Measurements from ENCODE around the gene CLMN.
"Not testable (repeated sequence)": the region's sequence is repeated elsewhere in the genome, so short reads cannot be mapped to it uniquely, and the experiment has no call there.

CLMN gene

DNA sequence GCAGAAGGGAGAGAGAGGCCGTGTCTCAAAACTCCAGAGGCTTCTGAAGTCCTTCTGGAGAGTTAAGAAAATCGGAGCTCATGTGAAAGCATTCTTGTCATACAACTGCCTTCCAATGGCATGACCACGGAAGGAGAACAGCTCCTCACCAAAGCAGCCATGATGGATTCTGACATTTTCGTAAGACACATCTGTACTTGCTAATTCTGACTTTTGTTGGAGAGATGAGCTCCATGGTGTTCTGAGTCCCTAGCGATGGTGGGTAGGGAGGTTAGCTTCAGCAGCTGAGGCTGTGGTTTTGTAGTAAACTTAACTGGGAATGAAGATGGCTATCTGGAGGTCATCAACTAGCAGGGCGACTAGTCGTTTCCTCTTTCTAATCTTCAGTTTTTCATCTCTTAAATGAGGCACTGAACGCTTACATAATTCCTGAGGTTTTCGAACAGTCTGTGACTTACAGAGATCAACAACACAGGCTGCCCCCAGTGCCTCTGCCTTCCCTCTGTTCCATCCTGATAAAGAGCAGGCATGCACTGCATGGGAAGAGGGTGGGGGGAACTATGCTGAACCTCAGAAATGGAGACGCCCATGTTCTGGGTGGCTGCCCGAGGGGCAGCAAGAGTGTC lies 133.8 kb downstream of the CLMN start:
- DNase-seq = no peak

DNA sequence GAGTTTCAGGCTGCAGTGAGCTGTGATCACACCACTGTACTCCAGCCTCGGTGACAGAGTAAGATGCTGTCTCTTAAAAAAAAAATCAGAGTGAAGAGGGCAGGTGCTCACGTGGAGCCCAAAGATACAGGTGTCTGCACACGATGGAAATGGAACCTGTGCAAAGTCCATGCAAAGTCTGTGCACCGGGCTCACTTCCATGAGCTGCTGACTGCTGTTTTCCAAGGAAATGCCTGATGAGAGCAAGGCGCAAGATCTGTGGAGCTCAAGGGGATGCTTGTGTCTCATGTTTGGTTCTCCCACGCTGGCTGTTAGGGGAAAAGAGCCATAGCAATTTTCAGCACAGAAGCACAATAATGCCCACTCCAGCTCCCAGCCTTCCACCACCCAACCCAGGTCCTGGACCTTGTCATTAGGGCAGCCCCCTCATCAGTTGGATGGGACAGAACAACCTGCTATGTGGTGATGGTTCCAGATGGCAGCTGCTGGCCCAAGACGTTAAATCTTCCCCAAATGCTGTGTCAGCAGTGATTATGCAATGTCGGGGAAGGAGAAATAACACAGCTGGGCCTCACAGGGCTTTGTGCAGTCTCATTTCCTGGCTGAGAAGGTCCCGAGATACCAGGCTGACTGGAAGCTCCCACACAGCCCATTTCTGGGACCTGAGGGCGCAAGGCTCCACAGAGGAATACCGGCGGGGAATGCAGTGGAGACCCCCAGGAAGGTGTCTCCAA lies 134.5 kb downstream of the CLMN start:
- DNase-seq = no peak

DNA sequence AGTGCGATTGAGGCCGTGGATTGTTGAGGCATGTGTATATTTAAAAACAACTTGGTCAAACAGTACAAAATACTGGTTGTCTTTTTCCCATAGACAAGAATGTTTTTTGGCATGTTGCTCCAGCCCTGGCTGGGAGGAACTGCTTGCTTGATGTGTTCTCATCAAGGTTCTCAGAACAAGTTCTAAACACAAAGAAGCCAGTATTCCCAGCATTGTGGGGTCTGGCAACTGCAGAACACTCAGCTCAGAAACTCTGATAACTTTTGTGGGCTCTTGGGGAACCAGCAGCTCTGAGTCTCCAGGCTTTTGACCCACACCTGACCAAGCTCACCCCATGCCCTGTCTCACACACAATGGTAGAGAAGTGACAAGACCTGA lies 135.3 kb downstream of the CLMN start:
- no peak for DNase-seq

DNA sequence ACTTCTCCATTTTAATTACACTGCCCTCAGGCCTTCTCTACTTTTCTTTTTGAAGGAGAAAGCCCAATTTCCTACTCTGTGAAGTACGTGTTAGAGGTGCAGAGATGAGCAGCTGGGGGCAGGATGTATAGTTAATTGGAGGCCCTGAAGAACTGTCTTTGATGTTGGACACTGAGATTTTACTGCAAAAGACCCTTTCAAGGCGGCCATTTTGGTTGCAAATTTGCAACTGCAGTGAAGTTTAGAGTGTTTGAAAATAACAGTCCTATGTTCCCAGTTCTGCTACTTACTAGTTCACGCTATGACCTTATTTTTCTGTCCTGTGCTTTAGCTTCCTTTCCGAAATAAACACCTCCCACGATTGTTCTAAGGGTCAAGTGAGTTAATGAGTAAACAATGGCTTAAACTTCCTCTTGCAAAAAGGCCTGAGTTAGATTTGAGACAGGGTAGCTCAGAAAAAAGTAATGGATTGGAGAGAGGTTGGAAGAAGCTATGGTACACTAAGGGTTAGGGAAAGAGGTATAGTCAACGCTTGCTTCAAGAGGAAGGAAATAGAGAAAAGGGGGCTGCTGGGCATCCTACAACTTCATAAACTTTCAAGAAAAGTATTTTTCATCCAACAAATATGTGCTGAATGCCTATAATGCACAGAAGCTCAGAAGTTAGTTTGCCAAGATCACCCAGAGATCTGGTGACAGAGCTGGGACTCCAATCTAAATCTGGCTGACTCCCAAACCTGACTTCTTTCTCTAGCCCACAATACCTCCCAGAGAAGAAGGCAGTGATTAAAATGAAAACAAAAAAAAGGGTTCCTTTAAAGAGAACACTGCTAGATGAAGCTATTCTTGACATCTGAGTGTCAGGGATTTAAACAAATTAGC lies 135.9 kb downstream of the CLMN start:
- no peak for DNase-seq

DNA sequence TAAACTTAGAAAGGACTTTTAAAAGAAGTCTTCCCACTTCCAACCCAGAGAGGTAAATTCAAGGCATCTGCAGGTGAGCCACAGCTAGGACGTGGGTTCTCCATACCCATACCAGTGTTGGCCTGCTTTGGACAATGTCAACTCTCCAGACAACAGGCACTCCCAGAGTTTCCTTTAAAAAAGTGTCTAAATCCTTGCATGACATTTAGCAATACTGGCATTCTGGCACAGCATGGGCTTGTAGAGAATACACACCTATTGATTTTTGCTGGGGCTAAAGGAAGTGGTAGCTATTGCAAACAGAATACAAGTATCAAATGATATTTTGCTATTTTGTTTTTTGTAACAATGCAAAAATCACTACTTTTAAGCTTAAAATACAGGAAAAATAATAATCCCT lies 136.6 kb downstream of the CLMN start:
- no peak for DNase-seq

DNA sequence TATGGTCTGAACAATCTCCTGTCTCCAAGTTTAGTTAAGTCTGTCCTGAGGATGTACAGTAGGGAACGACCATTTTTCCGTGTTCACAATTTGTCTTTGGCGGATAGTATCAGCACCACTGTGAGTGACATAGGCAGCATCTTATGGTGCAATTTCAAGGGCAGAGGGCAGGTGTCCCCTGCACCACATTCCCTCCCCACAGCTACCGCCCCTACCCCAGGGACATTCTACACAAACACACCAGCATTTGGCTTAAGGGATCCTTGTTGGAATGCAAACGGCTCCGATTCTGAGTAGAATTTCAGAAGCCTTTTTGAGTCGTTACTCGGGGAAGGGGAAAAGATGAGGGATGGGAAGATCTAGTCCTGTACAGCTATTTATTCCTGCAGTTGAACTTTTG lies 137.3 kb downstream of the CLMN start:
- no peak for DNase-seq

DNA sequence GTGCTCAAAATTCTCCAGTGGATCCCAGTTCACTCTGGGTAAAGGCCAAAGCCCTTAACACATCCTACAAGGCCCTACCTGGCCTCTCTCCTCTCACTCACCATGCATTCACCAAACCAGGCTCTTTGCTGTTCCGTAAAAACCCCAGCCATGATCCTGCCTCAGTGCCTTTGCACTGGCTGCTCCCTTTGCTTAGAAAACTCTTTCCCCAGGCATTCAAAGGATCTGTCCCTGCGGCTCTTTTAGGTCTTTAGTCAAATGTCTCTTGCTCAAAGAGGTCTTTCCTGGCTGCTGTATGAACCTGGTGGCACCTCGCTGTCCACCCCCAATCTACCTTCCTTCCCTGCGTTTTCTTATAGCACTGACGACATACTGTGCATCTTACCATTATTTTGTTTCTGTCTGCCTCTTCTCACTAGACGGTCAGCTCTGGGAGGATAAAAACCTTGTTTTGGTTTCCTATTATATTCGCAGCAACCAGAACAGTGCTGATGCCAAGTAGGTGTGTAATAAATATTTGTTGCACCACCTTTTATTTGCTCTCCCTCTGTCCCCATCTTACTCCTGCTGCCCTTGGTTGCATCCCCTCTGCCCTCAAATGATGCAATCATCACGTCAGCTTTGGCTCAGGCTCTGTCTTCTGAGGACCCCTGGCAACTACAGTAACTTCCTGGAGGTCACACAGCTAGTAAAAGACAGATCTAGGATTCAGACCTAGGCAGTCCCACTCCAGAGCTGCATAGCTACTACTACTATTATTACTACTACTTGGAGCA lies 138.6 kb downstream of the CLMN start:
- DNase-seq = no peak

DNA sequence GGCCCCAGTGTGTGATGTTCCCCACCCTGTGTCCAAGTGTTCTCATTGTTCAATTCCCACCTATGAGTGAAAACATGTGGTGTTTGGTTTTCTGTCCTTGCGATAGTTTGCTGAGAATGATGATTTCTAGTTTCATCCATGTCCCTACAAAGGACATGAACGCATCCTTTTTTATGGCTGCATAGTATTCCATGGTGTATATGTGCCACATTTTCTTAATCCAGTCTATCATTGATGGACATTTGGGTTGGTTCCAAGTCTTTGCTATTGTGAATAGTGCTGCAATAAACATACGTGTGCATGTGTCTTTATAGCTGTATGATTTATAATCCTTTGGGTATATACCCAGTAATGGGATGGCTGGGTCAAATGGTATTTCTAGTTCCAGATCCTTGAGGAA lies 144.0 kb downstream of the CLMN start:
- not testable (repeated sequence) for DNase-seq

DNA sequence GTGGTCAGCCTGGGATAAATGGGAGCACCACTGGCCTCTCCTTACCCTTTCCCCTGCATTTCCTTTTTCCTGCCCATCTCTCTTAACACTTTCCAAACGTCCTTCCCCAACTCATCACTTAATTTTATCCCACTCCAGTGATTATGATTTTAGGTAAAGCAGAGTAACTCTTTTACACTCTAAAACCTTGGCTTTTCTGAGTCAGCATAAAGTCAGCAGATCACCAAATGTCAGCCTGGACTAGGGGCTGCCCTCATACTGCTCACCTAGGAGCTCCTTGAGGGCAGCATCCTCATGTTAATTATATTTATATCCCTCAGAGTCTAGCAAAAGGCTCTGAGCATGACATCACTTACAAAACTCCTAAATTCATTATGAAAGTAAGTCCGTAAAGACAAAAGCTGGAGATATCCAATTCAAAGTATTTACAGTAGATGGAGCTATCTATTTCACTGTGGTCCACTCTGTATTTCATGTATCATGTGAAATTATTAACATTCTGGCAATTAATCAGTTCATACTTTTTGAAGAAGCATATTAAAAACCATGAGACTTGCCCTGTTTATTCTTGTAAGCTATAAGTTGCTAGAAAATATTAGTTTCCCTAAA lies 145.4 kb downstream of the CLMN start:
- no peak for DNase-seq

DNA sequence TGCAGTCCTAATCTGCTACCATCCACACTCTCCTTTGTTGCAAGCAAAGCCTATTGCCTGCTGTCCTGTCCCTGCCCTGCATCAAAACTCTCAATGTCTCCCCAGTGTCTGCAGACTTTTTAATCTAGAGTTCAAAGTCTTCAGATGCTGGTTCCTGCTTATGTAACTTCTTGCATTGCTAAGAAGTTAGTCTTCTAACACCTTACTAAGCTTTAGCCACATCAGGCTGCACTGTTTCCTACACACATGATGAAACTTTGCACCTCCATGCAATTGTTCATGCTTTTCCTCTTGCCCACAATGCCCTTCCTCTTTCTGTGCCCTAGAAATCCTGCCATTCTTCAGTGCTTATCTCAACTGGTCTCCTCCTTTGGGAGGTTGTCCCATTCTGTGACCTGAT lies 146.2 kb downstream of the CLMN start:
- DNase-seq = no peak

DNA sequence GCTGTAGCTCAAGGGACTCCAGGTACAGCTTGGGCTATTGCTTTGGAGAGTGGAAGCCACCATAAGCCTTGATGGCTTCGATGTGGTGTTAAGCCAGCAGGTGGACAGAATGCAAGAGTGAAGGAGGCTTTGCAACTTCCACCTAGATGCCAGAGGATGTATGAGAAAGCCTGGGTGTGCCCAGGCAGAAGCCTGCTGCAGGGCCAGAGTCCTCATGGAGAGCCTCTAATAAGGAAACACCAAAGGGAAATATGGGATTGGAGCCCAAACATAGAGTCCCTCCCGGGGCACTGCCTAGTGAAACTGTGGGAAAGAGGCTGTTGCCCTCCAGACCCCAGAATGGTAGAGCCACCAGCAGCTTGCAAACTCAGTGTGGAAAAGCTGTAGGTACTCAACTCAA lies 152.5 kb downstream of the CLMN start:
- DNase-seq = no peak

DNA sequence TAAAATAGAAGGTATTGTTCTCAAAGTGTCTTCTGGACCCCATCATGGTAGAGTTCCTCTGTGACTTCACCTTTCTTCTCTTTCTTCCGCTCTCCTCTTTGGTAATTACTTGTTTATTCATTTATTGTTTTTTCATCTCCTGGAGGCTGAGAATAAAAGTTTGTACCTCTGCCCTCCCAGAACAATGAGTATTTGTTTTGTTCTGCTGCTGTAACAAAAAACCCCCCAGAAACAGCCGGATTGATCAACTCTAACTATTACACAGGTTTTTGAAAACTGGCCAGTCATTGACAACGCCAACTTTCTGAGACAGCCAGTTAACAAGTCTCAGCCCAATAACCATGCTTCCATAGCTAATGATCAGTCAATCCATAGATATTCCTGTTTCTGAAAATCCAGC lies 154.2 kb downstream of the CLMN start:
- no peak for DNase-seq

DNA sequence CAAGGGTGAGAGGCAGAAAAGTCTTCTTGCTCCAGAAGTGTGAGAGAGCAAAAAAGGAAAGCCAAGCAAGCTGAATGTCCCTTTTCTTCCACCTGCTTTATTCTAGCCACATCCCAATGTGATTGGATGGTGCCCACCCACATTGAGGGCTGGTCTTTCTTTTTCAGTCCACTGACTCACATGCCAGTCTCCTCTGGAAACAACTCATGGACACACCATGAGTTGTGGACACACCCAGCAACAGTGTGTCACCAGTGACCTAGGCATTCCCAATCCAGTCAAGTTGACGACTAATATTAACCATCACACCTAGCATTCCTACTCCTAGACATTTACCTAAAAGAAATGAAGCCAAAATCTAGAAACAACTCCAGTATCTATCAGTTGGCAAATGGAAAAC lies 155.2 kb downstream of the CLMN start:
- DNase-seq = no peak

DNA sequence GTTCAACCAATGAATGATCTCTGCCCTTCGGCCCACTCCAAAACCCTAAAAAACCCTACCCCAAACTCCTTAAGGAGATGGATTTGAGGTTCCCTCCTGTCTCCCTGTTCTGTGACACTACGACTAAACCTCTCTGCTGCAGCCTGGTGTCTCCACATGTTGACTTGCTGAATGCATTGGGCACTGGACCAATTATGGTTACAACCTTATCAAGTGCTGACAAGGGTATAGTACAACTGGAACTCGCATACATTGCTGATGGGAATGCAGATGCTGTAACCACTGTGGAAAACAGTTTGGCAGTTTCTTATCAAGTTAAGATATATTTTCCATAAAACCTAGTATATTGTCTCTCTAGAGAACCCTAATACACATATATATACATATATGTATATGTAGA lies 156.0 kb downstream of the CLMN start:
- DNase-seq = no peak

DNA sequence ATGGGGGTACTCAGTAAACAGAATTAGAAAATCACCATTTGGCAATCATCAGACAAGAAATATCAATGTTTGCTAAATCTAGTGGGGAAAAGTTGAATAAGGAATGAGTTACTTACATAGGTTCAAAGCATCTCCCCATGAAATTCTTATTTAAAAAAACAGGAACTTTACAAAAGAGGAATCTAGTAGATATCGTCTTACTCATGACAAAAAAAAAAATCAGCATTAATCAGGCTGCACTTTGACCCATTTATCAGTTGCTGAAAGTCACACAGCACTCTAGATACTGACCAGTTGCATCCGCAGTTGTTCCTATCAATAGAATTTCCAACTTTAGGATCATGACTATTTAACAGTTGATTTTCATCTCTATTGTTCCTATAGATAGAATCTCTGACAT lies 156.6 kb downstream of the CLMN start:
- DNase-seq = no peak

DNA sequence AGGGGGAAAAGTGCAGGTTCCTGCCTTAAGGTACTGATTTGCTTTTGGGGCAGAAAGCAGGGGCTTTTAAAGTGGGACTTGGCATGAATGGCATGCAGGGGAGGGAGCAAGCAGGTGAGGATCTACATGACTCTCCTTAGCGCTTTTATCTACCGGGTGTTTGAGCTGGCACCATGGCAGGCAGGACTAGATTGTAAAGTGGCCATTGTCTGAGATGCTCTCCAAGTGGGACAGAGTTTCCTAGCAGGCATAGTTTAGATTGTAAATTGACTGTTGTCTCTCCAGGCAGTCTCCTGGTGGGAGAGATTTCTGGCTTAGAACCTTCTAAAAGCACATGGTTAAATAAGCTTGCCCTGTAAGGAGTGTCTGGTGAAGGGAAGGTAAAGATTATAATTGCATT lies 157.1 kb downstream of the CLMN start:
- DNase-seq = no peak

DNA sequence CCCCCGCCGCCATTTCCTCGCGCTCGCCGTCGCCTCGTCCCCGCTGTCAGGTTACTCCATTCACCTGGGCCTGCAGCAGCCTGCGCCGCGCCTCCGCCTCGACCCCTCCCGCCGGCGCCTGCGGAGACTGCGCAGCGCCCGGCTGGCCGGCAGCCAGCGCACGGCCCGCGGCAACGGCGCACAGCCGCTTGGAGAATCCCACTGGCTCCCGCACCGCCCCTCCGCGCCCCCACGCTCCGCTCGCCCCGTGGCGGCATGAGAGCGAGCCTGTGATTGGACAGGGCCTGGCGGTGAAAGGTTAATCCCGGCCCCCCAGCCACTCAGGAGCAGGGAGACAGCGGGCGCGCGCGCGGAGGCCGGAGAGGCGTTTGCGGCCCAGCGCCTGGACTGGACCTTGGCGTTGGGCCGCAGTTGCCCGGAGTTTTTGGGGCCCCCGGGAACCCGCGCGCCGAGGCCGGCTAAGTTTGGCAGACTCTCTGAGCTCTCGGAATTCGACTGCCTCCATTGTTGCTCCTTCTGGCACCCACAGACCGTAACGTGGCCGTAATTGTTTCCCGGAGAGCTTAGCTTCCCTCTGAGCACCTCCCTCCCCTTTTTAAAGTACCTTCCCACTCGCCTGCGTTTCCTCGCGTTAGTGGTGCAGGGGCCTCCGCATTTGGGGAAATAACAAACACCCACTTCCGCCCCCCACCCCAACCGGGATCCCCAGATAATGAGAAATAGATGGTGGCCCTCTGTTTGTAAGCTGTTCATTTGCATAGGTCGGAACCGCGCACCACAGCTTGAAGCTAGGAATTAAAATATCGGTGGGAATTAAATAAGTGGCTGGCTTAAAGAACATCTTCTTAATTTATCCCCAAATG lies 162.2 kb downstream of the CLMN start, which contains the start of gene DICER1:
Gene DICER1 (minus strand): TSS at position 203 of the 863 bp plus-strand sequence. CDS start 24,071 bp downstream, outside the sequence.
- DNase-seq = peak; percentile 94

DNA sequence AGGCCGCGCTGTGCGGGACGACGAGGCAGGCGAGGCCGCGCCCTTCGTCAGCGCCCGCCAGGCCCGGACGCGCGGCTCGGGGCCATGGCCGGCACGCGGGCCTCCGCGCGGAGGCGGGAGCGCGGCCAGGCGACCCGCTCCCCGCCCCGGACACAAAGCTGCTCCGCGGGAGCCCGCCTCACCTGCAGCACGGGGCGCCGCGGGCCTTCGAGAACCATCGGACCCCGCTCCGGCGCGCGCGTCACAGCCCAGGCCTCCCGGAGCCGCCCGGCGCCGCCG lies 162.7 kb downstream of the CLMN start:
- no peak for DNase-seq

DNA sequence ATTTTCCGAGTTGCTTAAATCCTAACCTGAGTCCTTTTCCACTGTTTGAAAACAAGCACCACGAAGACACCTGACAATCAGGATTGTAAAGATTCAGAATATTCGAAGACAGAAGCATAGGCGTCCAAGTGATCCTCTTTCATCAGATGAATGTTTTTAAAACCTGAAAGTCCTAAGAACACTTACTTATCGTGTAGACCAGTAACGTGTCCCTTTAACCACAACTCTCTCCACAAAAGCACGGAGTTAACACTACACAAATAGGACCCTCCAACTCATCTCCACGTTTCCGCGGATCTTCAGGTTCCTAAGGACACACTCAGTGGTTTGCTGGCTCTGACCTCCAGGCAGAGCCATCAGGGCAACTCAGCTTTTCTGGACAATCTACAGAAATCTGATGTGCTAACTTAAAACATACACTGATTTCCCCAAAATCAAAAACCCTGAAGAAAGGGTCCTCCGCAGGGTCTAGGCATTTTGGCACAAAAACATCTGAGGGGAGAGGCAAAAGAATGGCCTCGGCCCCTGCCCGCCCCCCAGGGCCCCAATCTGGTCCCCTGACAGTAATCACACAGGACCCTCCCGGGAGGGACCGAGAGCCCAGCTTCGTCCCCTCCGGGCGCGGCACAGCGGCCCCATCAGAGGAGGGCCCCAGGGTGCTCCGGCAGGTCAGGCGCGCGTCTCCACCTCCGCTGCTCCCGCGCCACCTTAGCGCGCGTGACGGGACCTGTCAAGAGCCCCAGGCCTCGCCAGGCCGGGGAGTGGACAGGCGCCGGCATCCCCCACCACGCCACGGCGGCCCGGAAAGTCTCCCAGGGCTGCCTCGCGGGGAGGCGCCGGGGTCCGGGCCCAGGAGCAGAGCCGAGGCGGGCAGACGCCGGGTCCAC lies 163.3 kb downstream of the CLMN start:
- DNase-seq = peak; percentile 47

DNA sequence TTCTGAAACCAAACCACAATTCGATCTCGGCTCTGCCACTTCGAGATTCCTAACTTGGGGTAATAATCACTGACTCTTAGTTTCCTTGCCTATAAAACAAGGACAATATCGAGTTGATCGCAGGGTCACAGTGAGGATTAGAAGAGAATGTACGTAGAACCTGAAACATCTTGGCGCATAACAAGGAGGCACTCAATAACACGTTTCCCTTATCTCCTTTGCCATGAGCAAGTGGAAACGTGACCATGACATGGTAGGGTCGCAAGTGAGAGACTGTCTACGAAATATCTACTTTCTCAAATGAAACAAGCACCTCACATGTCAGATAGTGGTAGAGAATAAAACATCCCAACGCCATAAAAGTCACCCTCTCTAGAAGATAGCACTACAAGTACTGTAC lies 164.7 kb downstream of the CLMN start:
- no peak for DNase-seq

DNA sequence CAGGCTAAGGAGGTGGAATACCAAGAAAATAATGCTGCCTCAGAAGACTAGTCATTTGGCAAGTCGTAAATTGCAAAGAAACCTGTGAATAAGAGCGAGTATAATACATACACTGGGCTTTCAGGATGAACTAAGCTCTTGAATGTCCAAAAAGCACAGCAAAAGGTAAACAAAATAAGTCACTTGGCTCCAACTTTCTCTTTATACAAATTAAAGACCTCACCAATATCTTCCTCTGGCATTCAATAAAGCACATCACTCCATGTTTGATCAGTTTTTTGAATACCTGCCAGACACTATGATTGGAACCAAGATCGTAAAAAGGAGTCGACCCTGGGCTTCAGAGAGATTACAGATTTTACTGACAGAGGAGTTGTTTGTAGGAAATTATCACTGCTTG lies 165.8 kb downstream of the CLMN start:
- no peak for DNase-seq
